HepG2 (cell line): ENCODE measurements around the gene OST4. TPM values are rescaled to one million over a fixed set of nuclear protein-coding genes. Genes with fewer than 3 reads are reported as not detected.

Experiments used
- ARID3A ChIP-seq: IDR thresholded peaks from 2 replicates; pipeline ENCODE4 v1.6.1; 2012; ENCODE audit warnings: low read depth, low read length, improper control_type of control experiment
- ATF1 ChIP-seq: IDR thresholded peaks from 2 replicates; pipeline ENCODE4 v1.6.1; 2016; ENCODE audit warnings: mild to moderate bottlenecking, control low read depth
- BCL3 ChIP-seq: sonication (generic); formaldehyde crosslinking; IDR thresholded peaks from 2 replicates; pipeline ENCODE4 v1.5.1; 2020; ENCODE audit warnings: mild to moderate bottlenecking, missing genetic modification reagents, moderate library complexity
- CCDC6 ChIP-seq: sonication (generic); formaldehyde crosslinking; IDR thresholded peaks from 2 replicates; pipeline ENCODE4 v1.8.1; 2022; ENCODE audit warnings: mild to moderate bottlenecking, missing genetic modification reagents, moderate library complexity
- HMG20A ChIP-seq: IDR thresholded peaks from 2 replicates; pipeline ENCODE4 v1.6.1; 2016; ENCODE audit warnings: borderline replicate concordance
- MAX ChIP-seq: IDR thresholded peaks from 2 replicates; pipeline ENCODE4 v1.6.1; 2012; ENCODE audit warnings: inconsistent platforms
- POLR2AphosphoS5 ChIP-seq: IDR thresholded peaks from 2 replicates; pipeline ENCODE4 v1.6.1; 2012; ENCODE audit warnings: low read depth, low read length
- RARG ChIP-seq: sonication (generic); formaldehyde crosslinking; IDR thresholded peaks from 2 replicates; pipeline ENCODE4 v1.4.0; 2020; ENCODE audit warnings: low read depth, mild to moderate bottlenecking, missing genetic modification reagents
- RXRA ChIP-seq: sonication (generic); formaldehyde crosslinking; IDR thresholded peaks from 2 replicates; pipeline ENCODE4 v1.5.1; 2020; ENCODE audit warnings: missing genetic modification reagents
- SIX4 ChIP-seq: sonication (generic); formaldehyde crosslinking; IDR thresholded peaks from 2 replicates; pipeline ENCODE4 v1.4.0; 2020; ENCODE audit warnings: missing genetic modification reagents
- SMARCE1 ChIP-seq: fragments of 450-650 bp; IDR thresholded peaks from 2 replicates; pipeline ENCODE4 v1.6.1; 2017; ENCODE audit warnings: borderline replicate concordance
- YEATS4 ChIP-seq: sonication (generic); formaldehyde crosslinking; IDR thresholded peaks from 2 replicates; pipeline ENCODE4 v1.4.0; 2020; ENCODE audit warnings: missing genetic modification reagents, borderline replicate concordance
- ZC3H4 ChIP-seq: sonication (generic); formaldehyde crosslinking; IDR thresholded peaks from 2 replicates; pipeline ENCODE4 v1.4.0; 2020; ENCODE audit warnings: missing genetic modification reagents, borderline replicate concordance
- ZNF121 ChIP-seq: sonication (generic); formaldehyde crosslinking; IDR thresholded peaks from 2 replicates; pipeline ENCODE4 v1.5.0; 2020; ENCODE audit warnings: mild to moderate bottlenecking, missing genetic modification reagents
- ZNF18 ChIP-seq: sonication (generic); formaldehyde crosslinking; IDR thresholded peaks from 2 replicates; pipeline ENCODE4 v1.8.0; 2022; ENCODE audit warnings: mild to moderate bottlenecking, missing genetic modification reagents; ENCODE audit not compliant: insufficient replicate concordance
- ZNF510 ChIP-seq: sonication (generic); formaldehyde crosslinking; IDR thresholded peaks from 2 replicates; pipeline ENCODE4 v1.4.0; 2020; ENCODE audit warnings: low read depth, mild to moderate bottlenecking, missing genetic modification reagents
- ZNF512 ChIP-seq: sonication (generic); formaldehyde crosslinking; IDR thresholded peaks from 2 replicates; pipeline ENCODE4 v1.4.0; 2020; ENCODE audit warnings: mild to moderate bottlenecking, missing genetic modification reagents
- ZNF790 ChIP-seq: sonication (generic); formaldehyde crosslinking; IDR thresholded peaks from 2 replicates; pipeline ENCODE4 v1.8.0; 2022; ENCODE audit warnings: missing genetic modification reagents, mild to moderate bottlenecking, borderline replicate concordance
- ZNF878 ChIP-seq: sonication (generic); formaldehyde crosslinking; IDR thresholded peaks from 2 replicates; pipeline ENCODE4 v1.8.1; 2023; ENCODE audit warnings: mild to moderate bottlenecking, missing genetic modification reagents, moderate library complexity
- ZSCAN21 ChIP-seq: sonication (generic); formaldehyde crosslinking; IDR thresholded peaks from 2 replicates; pipeline ENCODE4 v1.8.0; 2022; ENCODE audit warnings: mild to moderate bottlenecking, missing genetic modification reagents, moderate library complexity, borderline replicate concordance
- polyA plus RNA-seq, 8 experiments: library from polyadenylated mRNA; depleted of rRNA in 3 of 8; stranded (reverse) in 7 of 8; unstranded in 1 of 8; fragments of >200 nt; fragmentation: Illumina TruSeq in 4 of 8; extraction: Trizol in 4 of 8; gene quantifications; 2 replicates each; pipeline versions ENCODE4 v1.2.1 to v1.2.3, GENCODE V29; 2011 to 2016; ENCODE audit warnings: low read depth in 4 of 8, missing spikeins in 1 of 8, mixed read lengths in 1 of 8; ENCODE audit not compliant: insufficient read depth in 1 of 8
- total RNA-seq, 5 experiments: library from RNA; depleted of rRNA; stranded (reverse); fragments of >200 nt; fragmentation: Illumina TruSeq; extraction: Trizol; gene quantifications; 2 replicates each; pipeline ENCODE4 v1.2.3, GENCODE V29; 2016; ENCODE audit warnings: low read depth in 1 of 5
- TF ChIP-seq, protein P1 (sequence below): sonication (generic); formaldehyde crosslinking; conservative IDR thresholded peaks from 2 replicates; pipeline ENCODE4 v1.4.0; 2020; ENCODE audit warnings: missing genetic modification reagents
- TF ChIP-seq, protein P2 (sequence below): sonication (generic); formaldehyde crosslinking; IDR thresholded peaks from 2 replicates; pipeline ENCODE4 v1.4.0; 2020; ENCODE audit warnings: mild to moderate bottlenecking, missing genetic modification reagents

Gene OST4
- total and polyA plus RNA-seq, 2 of the 13 experiments (the other 11 are each of a cell fraction or from before 2014, with no cell fraction given) = 498 to 584 TPM

DNA sequence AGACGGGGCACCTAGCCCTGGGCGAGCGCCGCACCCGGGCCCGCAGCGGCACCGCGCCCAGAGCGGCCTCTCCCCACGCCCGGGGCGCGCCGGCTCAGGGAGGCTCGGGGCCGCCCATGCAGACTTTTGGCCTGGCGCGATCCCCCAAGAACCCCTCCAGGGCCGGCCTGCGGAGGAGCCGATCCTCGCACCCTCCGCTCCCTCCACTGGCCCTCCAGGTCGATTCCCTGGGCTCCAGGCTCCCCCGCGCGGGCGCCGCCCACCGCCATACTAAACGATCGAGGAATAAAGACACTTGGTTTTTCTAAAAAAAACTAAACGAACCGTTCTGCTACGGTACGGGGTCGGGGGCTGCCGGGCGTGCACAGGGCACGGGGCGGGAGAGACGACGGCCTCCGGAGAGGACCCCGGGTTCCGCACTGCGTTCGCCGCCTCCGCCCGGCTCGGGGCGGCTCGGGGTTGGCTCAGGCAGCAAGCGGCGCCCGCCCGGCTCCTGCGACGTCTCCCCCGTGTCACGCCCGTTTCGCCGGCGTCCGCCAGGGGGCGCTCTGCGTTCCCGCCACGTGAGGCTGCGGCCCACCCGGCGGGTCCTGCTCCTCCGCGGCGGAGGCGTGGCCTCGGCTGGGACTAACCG lies 14.8 kb upstream of the OST4 start (continued):
- TF ChIP-seq ZSCAN21 (CRISPR knock-in tag) = peak; percentile 79
- TF ChIP-seq ZNF512 (CRISPR knock-in tag) = no peak
- TF ChIP-seq YEATS4 = peak; percentile 91
- TF ChIP-seq SIX4 = no peak
- TF ChIP-seq BCL3 (CRISPR knock-in tag) = 0 out of 2 replicates have a peak, but pooled peaks have one; percentile 52
- no peak for TF ChIP-seq ZNF121 (CRISPR knock-in tag)
- TF ChIP-seq CCDC6 (CRISPR knock-in tag) = peak; percentile 89; the same call in 1 of the 2 replicates
- no peak for TF ChIP-seq ZNF878 (CRISPR knock-in tag)
- TF ChIP-seq, protein P1, sequence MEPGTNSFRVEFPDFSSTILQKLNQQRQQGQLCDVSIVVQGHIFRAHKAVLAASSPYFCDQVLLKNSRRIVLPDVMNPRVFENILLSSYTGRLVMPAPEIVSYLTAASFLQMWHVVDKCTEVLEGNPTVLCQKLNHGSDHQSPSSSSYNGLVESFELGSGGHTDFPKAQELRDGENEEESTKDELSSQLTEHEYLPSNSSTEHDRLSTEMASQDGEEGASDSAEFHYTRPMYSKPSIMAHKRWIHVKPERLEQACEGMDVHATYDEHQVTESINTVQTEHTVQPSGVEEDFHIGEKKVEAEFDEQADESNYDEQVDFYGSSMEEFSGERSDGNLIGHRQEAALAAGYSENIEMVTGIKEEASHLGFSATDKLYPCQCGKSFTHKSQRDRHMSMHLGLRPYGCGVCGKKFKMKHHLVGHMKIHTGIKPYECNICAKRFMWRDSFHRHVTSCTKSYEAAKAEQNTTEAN (CRISPR knock-in tag) = peak; percentile 88; the same call in 1 of the 2 replicates
- no peak for TF ChIP-seq ZNF510 (CRISPR knock-in tag)
- 0 out of 2 replicates have a peak, but pooled peaks have one; percentile 1 for TF ChIP-seq ARID3A
- TF ChIP-seq ATF1 = no peak
- peak; percentile 20; the same call in 1 of the 2 replicates for TF ChIP-seq HMG20A
- TF ChIP-seq ZC3H4 = no peak
- no peak for TF ChIP-seq ZNF790 (CRISPR knock-in tag)
- peak; percentile 15 for TF ChIP-seq RXRA (CRISPR knock-in tag)
- TF ChIP-seq, protein P2, sequence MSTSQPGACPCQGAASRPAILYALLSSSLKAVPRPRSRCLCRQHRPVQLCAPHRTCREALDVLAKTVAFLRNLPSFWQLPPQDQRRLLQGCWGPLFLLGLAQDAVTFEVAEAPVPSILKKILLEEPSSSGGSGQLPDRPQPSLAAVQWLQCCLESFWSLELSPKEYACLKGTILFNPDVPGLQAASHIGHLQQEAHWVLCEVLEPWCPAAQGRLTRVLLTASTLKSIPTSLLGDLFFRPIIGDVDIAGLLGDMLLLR (CRISPR knock-in tag) = peak; percentile 53; the same call in 1 of the 2 replicates
- peak; percentile 98 for TF ChIP-seq MAX
- no peak for TF ChIP-seq SMARCE1
- TF ChIP-seq ZNF18 (CRISPR knock-in tag) = peak; percentile 88
- peak; percentile 74; the same call in 1 of the 2 replicates for TF ChIP-seq RARG (CRISPR knock-in tag)
- TF ChIP-seq POLR2AphosphoS5 = peak; percentile 61
